ENCODE measurements around the gene CNIH2.

Gene CNIH2

DNA sequence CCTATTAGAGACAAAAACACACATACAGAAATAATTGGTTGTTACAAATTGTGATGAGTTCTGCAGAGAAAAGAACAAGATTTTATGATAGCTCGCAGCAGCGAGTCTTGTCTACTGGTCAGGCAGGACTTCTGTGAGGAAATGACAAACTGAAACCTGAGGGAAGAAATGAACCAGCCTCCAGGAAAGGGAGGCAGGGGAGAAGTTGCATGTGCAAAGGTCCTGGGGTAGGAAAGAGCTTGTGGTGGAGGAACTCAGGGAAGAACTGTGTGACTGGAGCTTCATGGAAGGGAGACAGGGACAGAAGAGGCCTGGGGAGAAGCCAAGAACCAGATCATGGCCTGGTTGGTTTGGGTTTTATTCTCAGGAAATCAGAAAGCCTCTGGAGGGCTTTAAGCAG lies 18.8 kb upstream of the CNIH2 start:
- no peak for FAIRE-seq
- DNase-seq (ENCODE audit: low spot score), result no peak

DNA sequence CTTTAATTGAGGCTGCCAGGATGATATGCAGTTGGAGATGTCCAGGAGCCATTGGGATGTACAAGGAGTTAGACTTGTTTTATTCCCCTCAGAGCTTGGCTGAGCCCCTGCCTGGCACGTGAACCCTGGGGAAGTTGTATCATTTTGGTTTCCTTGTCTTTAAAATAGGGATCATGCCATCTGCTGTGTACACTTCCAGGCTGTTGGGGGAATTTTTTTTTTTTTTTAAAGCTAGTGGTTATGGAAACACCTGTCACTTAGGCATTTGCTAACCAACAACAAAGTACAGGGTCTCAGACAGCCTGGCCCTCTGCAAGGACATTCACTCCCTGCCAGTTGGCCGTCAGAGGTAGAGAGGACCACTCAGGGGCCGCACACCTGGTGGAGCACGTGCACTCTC lies 18.0 kb upstream of the CNIH2 start:
- DNase-seq (ENCODE audit: low spot score), result no peak
- FAIRE-seq, result no peak

GRCh38 chr11:66261578-66261977 lies 16.4 kb upstream of the CNIH2 start:
- DNase-seq (ENCODE audit: low spot score), result no peak
- FAIRE-seq, result no peak

DNA sequence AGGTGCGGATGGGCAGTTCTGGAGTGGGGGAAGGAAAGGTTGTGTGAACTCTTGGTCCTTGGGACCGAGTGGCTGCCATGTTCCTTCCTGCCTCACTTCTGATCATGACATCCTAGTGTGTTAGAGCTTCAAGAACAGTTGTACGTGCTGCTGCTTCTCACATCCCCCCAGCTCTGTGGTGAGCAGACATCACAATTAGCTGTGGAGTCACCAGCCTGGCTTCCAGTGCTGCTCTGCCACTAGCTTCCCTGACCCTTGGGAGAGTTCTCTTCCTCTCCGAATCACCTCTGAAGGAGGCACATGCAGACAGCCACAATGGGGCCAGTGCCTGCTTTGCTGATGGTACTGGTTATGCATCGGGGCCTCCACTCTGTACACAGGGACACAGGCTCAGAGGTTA lies 15.8 kb upstream of the CNIH2 start:
- DNase-seq (ENCODE audit: low spot score) (no peak), FAIRE-seq (no peak)

DNA sequence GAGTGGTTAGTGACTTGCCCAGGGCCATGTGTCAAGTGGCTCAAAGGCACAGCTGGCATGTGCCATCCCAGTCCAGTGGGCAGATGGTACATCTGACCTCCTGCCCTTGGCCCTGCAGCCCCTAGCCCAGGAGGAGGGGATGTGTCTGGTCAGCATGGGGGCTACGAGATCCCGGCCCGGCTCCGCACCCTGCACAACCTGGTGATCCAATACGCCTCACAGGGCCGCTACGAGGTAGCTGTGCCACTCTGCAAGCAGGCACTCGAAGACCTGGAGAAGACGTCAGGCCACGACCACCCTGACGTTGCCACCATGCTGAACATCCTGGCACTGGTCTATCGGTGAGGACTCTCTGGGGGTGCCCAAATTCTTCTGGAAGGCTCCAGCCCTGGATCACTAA lies 15.3 kb upstream of the CNIH2 start:
- FAIRE-seq (no peak), DNase-seq (ENCODE audit: low spot score) (no peak)

- DNase-seq (ENCODE audit: low spot score), result no peak
- no peak for FAIRE-seq
Observed at GRCh38 chr11:66263231-66263630, 14.7 kb upstream of the CNIH2 start.

DNA sequence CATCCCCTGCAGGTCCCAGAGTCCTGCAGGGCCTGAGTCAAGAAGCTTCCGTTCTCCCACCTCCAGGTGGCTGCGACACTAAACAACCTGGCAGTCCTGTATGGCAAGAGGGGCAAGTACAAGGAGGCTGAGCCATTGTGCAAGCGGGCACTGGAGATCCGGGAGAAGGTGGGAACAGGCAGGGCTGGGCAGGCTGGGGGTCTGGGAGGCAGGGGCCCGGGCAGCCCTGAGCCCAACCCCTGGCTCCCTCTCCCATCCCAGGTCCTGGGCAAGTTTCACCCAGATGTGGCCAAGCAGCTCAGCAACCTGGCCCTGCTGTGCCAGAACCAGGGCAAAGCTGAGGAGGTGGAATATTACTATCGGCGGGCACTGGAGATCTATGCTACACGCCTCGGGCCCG lies 14.2 kb upstream of the CNIH2 start:
- DNase-seq (ENCODE audit: low spot score) (no peak), FAIRE-seq (no peak)

DNA sequence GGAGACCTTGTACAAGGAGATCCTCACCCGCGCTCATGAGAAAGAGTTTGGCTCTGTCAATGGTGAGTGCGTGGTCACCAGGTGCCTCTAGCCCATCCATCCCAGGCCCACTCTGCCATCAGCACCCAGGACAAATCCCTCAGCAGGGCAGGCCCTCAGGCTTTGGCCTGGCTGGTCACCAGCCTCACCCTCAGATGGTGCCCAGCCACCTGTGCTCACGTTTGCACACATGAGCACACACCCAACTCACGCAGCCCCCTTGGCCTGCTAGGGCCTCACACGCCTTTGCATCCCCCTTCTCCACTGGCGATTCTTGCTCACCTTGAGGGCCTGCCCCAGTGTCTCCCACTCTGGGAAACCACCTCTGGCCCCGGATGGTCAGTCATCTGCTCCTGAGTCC lies 13.6 kb upstream of the CNIH2 start:
- DNase-seq (ENCODE audit: low spot score), result no peak
- FAIRE-seq, result no peak

- no peak for DNase-seq (ENCODE audit: low spot score)
- no peak for FAIRE-seq
Observed at GRCh38 chr11:66264914-66265313, 13.1 kb upstream of the CNIH2 start.

DNA sequence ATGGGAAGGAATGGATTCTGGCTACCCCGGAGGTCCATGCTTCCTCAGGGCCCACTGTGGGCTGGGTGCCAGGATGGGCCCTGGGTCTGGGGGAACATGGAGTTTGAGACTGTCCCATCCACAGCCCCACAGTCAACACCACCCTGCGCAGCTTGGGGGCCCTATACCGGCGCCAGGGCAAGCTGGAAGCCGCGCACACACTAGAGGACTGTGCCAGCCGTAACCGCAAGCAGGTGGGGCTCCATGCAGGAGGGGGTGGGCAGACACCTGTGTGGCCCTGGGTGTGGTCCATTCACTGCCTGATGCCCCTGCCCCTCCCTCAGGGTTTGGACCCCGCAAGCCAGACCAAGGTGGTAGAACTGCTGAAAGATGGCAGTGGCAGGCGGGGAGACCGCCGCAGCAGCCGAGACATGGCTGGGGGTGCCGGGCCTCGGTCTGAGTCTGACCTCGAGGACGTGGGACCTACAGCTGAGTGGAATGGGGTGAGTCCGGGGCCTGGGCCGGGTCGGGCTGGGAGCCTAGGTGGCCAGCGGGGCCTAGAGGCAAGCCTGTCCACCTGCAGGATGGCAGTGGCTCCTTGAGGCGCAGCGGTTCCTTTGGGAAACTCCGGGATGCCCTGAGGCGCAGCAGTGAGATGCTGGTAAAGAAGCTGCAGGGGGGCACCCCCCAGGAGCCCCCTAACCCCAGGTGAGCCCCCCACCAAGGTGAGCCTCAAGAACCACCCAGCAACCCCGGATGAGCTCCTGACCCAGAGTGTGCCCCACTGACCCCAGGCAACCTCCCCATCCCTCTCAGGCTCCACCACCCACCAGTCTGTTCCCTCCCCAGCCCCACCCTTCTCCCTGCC lies 12.2 kb upstream of the CNIH2 start:
- FAIRE-seq (no peak), DNase-seq (ENCODE audit: low spot score) (no peak)

DNA sequence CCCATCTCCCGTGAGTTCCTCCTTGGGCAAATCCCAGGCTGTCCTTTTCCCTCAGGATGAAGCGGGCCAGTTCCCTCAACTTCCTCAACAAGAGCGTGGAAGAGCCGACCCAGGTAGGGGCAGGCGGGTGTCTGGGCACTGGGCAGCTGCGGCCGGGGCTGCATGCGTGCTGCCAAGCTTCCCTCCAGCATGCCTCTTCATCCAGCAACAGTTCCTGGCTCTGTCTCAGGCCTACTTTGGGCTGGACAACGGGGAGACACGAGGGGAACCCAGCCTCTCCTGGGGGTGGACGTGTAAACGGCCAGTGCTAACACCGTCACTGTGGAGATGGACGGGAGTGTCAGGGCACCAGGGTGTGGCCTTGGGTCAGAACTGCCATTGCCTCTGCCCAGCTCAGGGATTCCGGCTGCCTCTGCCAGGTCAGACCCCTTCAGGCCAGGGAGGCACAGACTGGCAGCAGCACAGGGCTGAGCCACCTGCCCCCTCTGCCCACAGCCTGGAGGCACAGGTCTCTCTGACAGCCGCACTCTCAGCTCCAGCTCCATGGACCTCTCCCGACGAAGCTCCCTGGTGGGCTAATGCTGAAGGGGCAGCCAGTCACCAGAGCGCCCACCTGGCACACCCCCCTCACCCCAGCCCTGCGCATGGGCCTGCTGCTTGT lies 11.5 kb upstream of the CNIH2 start:
- FAIRE-seq (no peak), DNase-seq (ENCODE audit: low spot score) (no peak)

- no peak for FAIRE-seq
- DNase-seq (ENCODE audit: low spot score), result no peak
Observed at GRCh38 chr11:66267039-66267378, 11.0 kb upstream of the CNIH2 start.

- FAIRE-seq (no peak), DNase-seq (ENCODE audit: low spot score) (peak; percentile 20)
Observed at GRCh38 chr11:66267379-66268243, 10.4 kb upstream of the CNIH2 start.

DNA sequence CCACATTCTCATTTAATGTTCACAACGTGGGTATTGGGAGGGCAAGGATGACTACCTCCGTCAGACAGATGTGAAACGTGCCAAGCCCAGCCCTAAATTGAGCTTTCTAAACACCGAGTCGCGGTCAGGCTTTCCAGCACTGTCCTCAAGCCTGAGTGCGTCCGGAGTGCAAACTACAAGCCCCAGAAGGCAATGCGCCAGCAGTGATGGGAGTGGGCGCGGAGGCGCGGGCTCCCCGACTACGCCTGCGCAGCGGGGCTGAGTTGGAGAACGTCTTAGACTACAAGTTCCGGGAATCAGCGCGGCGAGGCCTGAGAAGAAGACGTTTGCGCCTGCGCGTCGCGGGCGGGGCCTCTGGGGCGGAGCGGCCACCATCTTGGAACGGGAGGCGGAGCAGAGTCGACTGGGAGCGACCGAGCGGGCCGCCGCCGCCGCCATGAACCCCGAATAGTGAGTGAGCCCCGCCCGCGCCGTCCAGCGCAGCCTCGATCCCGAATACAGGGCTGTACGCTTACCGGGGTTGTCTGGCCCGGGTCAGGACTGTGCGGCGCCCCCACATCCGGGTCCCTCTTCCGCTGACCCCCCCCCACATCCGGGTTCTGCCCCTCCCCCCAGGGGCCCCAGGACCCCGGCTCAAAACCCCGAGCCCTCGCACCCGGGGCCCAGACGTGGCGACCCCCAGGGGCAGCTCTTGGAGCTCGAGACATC lies 9.6 kb upstream of the CNIH2 start, which contains the start of gene RAB1B:
TSS of gene RAB1B (plus strand) at position 396 of the 708 bp plus-strand sequence. CDS start at position 437, 41 bp downstream.
- DNase-seq (ENCODE audit: low spot score) (peak; percentile 96), FAIRE-seq (peak; percentile 82)

- FAIRE-seq (no peak), DNase-seq (ENCODE audit: low spot score) (peak; percentile 23)
Observed at GRCh38 chr11:66268952-66269905, 8.7 kb upstream of the CNIH2 start.

DNA sequence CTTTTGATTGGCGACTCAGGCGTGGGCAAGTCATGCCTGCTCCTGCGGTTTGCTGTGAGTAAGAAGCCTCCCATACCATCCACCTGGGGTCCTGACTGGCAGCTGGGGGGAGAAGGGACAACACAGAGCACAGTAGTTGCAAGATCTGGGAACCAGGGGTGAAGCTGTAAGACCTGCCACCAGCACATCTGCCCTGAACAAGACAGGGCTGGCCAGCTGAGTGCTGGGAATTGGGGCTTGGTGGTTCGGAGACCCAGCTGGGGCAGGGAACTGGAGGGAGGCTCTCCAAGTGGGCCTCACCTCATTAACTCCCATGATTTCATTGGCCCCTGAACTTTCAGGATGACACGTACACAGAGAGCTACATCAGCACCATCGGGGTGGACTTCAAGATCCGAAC lies 6.2 kb upstream of the CNIH2 start:
- DNase-seq (ENCODE audit: low spot score), result no peak
- FAIRE-seq, result no peak

GRCh38 chr11:66272596-66272995 lies 5.4 kb upstream of the CNIH2 start:
- FAIRE-seq, result no peak
- DNase-seq (ENCODE audit: low spot score), result no peak

- DNase-seq (ENCODE audit: low spot score), result no peak
- no peak for FAIRE-seq
Observed at GRCh38 chr11:66274219-66274618, 3.8 kb upstream of the CNIH2 start.

DNA sequence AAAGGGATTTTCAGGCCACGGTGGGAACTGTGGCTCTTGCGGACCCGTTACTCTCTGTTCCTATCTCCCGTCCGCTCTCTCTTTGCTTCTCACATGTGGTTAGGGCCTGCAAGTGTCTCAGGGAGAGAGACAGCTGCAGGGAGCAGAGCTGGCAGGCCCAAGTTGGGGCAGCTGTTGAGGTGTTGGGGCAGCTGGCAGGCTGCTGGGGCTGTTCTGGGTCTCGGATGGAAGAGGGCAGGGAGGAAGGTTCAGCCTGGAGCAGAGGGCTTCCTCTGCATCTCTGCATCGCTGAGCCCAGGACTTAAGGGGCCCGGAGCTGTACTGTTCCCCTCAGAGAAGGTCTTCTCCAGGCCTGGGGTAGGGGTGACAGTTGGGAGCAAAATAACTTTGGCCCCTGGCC lies 2.6 kb upstream of the CNIH2 start:
- DNase-seq (ENCODE audit: low spot score) (no peak), FAIRE-seq (no peak)

DNA sequence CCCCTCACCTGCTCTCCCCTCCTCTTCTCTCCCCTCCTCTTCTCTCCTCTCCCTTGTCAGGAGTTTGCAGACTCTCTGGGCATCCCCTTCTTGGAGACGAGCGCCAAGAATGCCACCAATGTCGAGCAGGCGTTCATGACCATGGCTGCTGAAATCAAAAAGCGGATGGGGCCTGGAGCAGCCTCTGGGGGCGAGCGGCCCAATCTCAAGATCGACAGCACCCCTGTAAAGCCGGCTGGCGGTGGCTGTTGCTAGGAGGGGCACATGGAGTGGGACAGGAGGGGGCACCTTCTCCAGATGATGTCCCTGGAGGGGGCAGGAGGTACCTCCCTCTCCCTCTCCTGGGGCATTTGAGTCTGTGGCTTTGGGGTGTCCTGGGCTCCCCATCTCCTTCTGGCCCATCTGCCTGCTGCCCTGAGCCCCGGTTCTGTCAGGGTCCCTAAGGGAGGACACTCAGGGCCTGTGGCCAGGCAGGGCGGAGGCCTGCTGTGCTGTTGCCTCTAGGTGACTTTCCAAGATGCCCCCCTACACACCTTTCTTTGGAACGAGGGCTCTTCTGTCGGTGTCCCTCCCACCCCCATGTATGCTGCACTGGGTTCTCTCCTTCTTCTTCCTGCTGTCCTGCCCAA lies 1.9 kb upstream of the CNIH2 start:
- FAIRE-seq (no peak), DNase-seq (ENCODE audit: low spot score) (no peak)

Data from RCC 7860 (cell line).